HEK293 (cell line): ENCODE measurements around the gene METTL26.

ENCODE experiments used
- CTCF ChIA-PET: fragments of 350-600 bp; formaldehyde crosslinking; extraction: SDS; loops from one replicate; lab custom pipeline; 2021; ENCODE audit warnings: antibody characterized with exemption; lab: Yijun Ruan, JAX
- POLR2A ChIA-PET: fragments of 300-600 bp; formaldehyde crosslinking; extraction: SDS; loops from one replicate; lab custom pipeline; 2020; ENCODE audit warnings: antibody characterized with exemption, inconsistent platforms; lab: Yijun Ruan, JAX
- H3K27ac ChIP-seq: fragments of 200-500 bp; sonication (Bioruptor generic); 2 replicates; pipeline ENCODE4 v1.5.1; 2014; ENCODE audit warnings: low read depth, low read length, control low read depth, inconsistent platforms; ENCODE audit errors: extremely low read depth
- H3K36me3 ChIP-seq, 2 experiments: fragments of 200-500 bp in 1 of 2; sonication (Bioruptor generic) in 1 of 2; 1 replicate in 1 of 2; 2 replicates in 1 of 2; pipeline ENCODE4 v1.5.1; 2014 to 2017; ENCODE audit warnings: inconsistent platforms in 2 of 2, low read length in 2 of 2; ENCODE audit not compliant: control insufficient read depth in 2 of 2, insufficient read depth in 1 of 2
- H3K4me1 ChIP-seq: fragments of 200-500 bp; sonication (Bioruptor generic); 2 replicates; pipeline ENCODE4 v1.5.1; 2014; ENCODE audit warnings: mild to moderate bottlenecking, low read length, inconsistent platforms; ENCODE audit not compliant: control insufficient read depth, insufficient read depth
- H3K4me3 ChIP-seq: 2 replicates; pipeline ENCODE4 v1.5.1; 2011; ENCODE audit warnings: low read depth, mild to moderate bottlenecking, control low read depth, low read length, moderate library complexity
- H3K9me3 ChIP-seq: fragments of 200-500 bp; sonication (Bioruptor generic); 2 replicates; pipeline ENCODE4 v1.5.1; 2014; ENCODE audit warnings: low read depth, low read length, inconsistent platforms; ENCODE audit not compliant: control insufficient read depth, insufficient read depth
- EGR2 ChIP-seq: fragments of 450-650 bp; formaldehyde crosslinking; IDR thresholded peaks from 2 replicates; pipeline ENCODE4 v1.5.1; 2016; ENCODE audit warnings: low read depth, missing biosample characterization, missing genetic modification characterization
- FEZF1 ChIP-seq: fragments of 450-650 bp; formaldehyde crosslinking; IDR thresholded peaks from 2 replicates; pipeline ENCODE4 v1.5.1; 2016; ENCODE audit warnings: missing biosample characterization, missing genetic modification characterization
- KLF10 ChIP-seq: fragments of 450-650 bp; IDR thresholded peaks from 2 replicates; pipeline ENCODE4 v1.5.1; 2018; ENCODE audit warnings: missing biosample characterization, mild to moderate bottlenecking, missing genetic modification characterization
- KLF9 ChIP-seq: fragments of 450-650 bp; formaldehyde crosslinking; IDR thresholded peaks from 2 replicates; pipeline ENCODE4 v1.5.1; 2016; ENCODE audit warnings: missing biosample characterization, missing genetic modification characterization, low read depth
- MEIS1 ChIP-seq: sonication (generic); formaldehyde crosslinking; IDR thresholded peaks from 2 replicates; pipeline ENCODE4 v1.8.1; 2022; ENCODE audit warnings: missing genetic modification reagents, mild to moderate bottlenecking, borderline replicate concordance
- RBAK ChIP-seq: fragments of 450-650 bp; formaldehyde crosslinking; IDR thresholded peaks from 2 replicates; pipeline ENCODE4 v1.5.1; 2016; ENCODE audit warnings: missing biosample characterization, missing genetic modification characterization
- SCRT1 ChIP-seq: fragments of 450-650 bp; formaldehyde crosslinking; IDR thresholded peaks from 2 replicates; pipeline ENCODE4 v1.5.1; 2016; ENCODE audit warnings: missing biosample characterization, missing genetic modification characterization, borderline replicate concordance
- YY1 ChIP-seq: fragments of 450-650 bp; formaldehyde crosslinking; IDR thresholded peaks from 2 replicates; pipeline ENCODE4 v1.5.1; 2018; ENCODE audit warnings: missing biosample characterization, missing genetic modification characterization
- ZBTB8A ChIP-seq: fragments of 450-650 bp; formaldehyde crosslinking; IDR thresholded peaks from 2 replicates; pipeline ENCODE4 v1.5.1; 2016; ENCODE audit warnings: missing biosample characterization, missing genetic modification characterization
- ZNF10 ChIP-seq: fragments of 450-650 bp; formaldehyde crosslinking; IDR thresholded peaks from 2 replicates; pipeline ENCODE4 v1.5.1; 2017; ENCODE audit warnings: missing biosample characterization, missing genetic modification characterization
- ZNF560 ChIP-seq: fragments of 450-650 bp; formaldehyde crosslinking; IDR thresholded peaks from 2 replicates; pipeline ENCODE4 v1.5.1; 2017; ENCODE audit warnings: missing biosample characterization, missing genetic modification characterization, borderline replicate concordance
- ZNF664 ChIP-seq: fragments of 450-650 bp; formaldehyde crosslinking; IDR thresholded peaks from 2 replicates; pipeline ENCODE4 v1.5.1; 2016; ENCODE audit warnings: missing biosample characterization, missing genetic modification characterization
- ZNF670 ChIP-seq: fragments of 450-650 bp; formaldehyde crosslinking; IDR thresholded peaks from 2 replicates; pipeline ENCODE4 v1.5.1; 2016; ENCODE audit warnings: missing biosample characterization, missing genetic modification characterization, low read depth
- ZNF701 ChIP-seq: fragments of 450-650 bp; formaldehyde crosslinking; IDR thresholded peaks from 2 replicates; pipeline ENCODE4 v1.5.1; 2016; ENCODE audit warnings: missing biosample characterization, missing genetic modification characterization
- TF ChIP-seq, protein P1 (sequence below): fragments of 450-650 bp; formaldehyde crosslinking; IDR thresholded peaks from 2 replicates; pipeline ENCODE4 v1.5.1; 2016; ENCODE audit warnings: missing biosample characterization, missing genetic modification characterization
- TF ChIP-seq, protein P2 (sequence below): fragments of 450-650 bp; formaldehyde crosslinking; IDR thresholded peaks from 2 replicates; pipeline ENCODE4 v1.5.1; 2016; ENCODE audit warnings: missing biosample characterization, missing genetic modification characterization, borderline replicate concordance
- TF ChIP-seq, protein P3 (sequence below): fragments of 450-650 bp; IDR thresholded peaks from 2 replicates; pipeline ENCODE4 v1.5.1; 2018; ENCODE audit warnings: missing biosample characterization, mild to moderate bottlenecking, missing genetic modification characterization
- TF ChIP-seq, protein P4 (sequence below): fragments of 450-650 bp; formaldehyde crosslinking; IDR thresholded peaks from 2 replicates; pipeline ENCODE4 v1.5.1; 2016; ENCODE audit warnings: missing biosample characterization, missing genetic modification characterization
- TF ChIP-seq, protein P5 (sequence below): fragments of 450-650 bp; formaldehyde crosslinking; optimal IDR thresholded peaks from 2 replicates; pipeline ENCODE3; 2016; ENCODE audit warnings: missing biosample characterization, mild to moderate bottlenecking, missing genetic modification characterization
- TF ChIP-seq, protein P6 (sequence below): fragments of 450-650 bp; formaldehyde crosslinking; IDR thresholded peaks from 2 replicates; pipeline ENCODE4 v1.5.1; 2016; ENCODE audit warnings: missing biosample characterization, missing genetic modification characterization

The METTL26 gene

DNA sequence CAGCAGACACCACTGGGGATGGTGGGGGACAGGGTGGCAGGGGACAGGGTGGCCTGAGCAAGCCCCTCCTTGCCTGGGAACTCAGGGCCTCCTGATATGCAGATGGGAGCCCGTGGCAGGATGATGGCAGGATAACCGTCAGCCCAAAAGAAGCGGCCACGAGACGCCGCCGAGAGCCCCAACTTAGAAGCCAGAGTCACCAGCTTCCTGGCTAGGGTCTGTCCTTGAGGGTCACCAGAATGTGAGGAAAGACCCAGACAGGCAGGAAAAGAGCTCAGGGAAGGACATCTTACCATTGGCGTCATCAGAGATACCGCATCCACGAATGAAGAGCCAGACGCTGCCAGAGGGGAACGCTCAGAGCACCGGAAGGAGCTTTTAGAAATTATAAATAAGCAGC is 26.8 kb downstream of the METTL26 start (continued):
- TF ChIP-seq, protein P1, sequence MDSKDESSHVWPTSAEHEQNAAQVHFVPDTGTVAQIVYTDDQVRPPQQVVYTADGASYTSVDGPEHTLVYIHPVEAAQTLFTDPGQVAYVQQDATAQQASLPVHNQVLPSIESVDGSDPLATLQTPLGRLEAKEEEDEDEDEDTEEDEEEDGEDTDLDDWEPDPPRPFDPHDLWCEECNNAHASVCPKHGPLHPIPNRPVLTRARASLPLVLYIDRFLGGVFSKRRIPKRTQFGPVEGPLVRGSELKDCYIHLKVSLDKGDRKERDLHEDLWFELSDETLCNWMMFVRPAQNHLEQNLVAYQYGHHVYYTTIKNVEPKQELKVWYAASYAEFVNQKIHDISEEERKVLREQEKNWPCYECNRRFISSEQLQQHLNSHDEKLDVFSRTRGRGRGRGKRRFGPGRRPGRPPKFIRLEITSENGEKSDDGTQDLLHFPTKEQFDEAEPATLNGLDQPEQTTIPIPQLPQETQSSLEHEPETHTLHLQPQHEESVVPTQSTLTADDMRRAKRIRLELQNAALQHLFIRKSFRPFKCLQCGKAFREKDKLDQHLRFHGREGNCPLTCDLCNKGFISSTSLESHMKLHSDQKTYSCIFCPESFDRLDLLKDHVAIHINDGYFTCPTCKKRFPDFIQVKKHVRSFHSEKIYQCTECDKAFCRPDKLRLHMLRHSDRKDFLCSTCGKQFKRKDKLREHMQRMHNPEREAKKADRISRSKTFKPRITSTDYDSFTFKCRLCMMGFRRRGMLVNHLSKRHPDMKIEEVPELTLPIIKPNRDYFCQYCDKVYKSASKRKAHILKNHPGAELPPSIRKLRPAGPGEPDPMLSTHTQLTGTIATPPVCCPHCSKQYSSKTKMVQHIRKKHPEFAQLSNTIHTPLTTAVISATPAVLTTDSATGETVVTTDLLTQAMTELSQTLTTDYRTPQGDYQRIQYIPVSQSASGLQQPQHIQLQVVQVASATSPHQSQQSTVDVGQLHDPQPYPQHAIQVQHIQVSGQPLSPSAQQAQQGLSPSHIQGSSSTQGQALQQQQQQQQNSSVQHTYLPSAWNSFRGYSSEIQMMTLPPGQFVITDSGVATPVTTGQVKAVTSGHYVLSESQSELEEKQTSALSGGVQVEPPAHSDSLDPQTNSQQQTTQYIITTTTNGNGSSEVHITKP: no peak
- TF ChIP-seq ZBTB8A: no peak
- TF ChIP-seq, protein P2, sequence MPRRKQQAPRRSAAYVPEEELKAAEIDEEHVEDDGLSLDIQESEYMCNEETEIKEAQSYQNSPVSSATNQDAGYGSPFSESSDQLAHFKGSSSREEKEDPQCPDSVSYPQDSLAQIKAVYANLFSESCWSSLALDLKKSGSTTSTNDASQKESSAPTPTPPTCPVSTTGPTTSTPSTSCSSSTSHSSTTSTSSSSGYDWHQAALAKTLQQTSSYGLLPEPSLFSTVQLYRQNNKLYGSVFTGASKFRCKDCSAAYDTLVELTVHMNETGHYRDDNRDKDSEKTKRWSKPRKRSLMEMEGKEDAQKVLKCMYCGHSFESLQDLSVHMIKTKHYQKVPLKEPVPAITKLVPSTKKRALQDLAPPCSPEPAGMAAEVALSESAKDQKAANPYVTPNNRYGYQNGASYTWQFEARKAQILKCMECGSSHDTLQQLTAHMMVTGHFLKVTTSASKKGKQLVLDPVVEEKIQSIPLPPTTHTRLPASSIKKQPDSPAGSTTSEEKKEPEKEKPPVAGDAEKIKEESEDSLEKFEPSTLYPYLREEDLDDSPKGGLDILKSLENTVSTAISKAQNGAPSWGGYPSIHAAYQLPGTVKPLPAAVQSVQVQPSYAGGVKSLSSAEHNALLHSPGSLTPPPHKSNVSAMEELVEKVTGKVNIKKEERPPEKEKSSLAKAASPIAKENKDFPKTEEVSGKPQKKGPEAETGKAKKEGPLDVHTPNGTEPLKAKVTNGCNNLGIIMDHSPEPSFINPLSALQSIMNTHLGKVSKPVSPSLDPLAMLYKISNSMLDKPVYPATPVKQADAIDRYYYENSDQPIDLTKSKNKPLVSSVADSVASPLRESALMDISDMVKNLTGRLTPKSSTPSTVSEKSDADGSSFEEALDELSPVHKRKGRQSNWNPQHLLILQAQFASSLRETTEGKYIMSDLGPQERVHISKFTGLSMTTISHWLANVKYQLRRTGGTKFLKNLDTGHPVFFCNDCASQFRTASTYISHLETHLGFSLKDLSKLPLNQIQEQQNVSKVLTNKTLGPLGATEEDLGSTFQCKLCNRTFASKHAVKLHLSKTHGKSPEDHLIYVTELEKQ (tag by site-specific recombination): no peak
- TF ChIP-seq ZNF701 (tag by site-specific recombination): no peak
- TF ChIP-seq ZNF664 (tag by site-specific recombination): no peak
- no peak for TF ChIP-seq MEIS1 (CRISPR knock-in tag)
- no peak for TF ChIP-seq RBAK (tag by site-specific recombination)
- TF ChIP-seq ZNF560 (tag by site-specific recombination): no peak
- TF ChIP-seq YY1 (tag by site-specific recombination): no peak

DNA sequence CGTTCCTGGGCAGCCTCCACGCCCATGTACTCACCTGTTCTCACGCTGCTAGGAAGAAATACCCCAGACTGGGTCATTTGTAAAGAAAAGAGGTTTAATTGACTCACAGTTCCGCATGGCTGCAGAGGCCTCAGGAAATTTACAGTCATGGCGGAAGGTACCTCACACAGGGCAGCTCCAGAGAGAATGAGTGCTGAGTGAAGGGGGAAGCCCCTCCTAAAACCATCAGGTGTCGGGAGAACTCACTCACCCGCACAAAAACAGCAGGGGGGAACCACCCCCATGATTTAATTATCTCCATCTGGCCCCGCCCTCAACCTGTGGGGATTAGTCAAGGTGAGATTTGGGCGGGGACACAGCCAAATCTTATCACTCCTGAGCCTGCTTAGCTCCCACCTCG is 28.1 kb downstream of the METTL26 start:
- ChIA-PET POLR2A (no interaction called here), CTCF (no interaction called here)
- Histone ChIP-seq H3K36me3 (no peaks in the 10 kb centered on the region), H3K4me3 (no peak overlapping the region), H3K27ac (no peak overlapping the region), H3K9me3 (no peaks in the 10 kb centered on the region), H3K4me1 (no peaks in the 10 kb centered on the region)
- TF ChIP-seq ZNF670 (tag by site-specific recombination) (no peak), FEZF1 (tag by site-specific recombination) (no peak), SCRT1 (no peak), KLF10 (no peak), KLF9 (tag by site-specific recombination) (no peak), ZNF10 (tag by site-specific recombination) (no peak), EGR2 (tag by site-specific recombination) (no peak)
- TF ChIP-seq, protein P3, sequence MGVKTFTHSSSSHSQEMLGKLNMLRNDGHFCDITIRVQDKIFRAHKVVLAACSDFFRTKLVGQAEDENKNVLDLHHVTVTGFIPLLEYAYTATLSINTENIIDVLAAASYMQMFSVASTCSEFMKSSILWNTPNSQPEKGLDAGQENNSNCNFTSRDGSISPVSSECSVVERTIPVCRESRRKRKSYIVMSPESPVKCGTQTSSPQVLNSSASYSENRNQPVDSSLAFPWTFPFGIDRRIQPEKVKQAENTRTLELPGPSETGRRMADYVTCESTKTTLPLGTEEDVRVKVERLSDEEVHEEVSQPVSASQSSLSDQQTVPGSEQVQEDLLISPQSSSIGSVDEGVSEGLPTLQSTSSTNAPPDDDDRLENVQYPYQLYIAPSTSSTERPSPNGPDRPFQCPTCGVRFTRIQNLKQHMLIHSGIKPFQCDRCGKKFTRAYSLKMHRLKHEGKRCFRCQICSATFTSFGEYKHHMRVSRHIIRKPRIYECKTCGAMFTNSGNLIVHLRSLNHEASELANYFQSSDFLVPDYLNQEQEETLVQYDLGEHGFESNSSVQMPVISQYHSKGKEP: no peak
- TF ChIP-seq, protein P4, sequence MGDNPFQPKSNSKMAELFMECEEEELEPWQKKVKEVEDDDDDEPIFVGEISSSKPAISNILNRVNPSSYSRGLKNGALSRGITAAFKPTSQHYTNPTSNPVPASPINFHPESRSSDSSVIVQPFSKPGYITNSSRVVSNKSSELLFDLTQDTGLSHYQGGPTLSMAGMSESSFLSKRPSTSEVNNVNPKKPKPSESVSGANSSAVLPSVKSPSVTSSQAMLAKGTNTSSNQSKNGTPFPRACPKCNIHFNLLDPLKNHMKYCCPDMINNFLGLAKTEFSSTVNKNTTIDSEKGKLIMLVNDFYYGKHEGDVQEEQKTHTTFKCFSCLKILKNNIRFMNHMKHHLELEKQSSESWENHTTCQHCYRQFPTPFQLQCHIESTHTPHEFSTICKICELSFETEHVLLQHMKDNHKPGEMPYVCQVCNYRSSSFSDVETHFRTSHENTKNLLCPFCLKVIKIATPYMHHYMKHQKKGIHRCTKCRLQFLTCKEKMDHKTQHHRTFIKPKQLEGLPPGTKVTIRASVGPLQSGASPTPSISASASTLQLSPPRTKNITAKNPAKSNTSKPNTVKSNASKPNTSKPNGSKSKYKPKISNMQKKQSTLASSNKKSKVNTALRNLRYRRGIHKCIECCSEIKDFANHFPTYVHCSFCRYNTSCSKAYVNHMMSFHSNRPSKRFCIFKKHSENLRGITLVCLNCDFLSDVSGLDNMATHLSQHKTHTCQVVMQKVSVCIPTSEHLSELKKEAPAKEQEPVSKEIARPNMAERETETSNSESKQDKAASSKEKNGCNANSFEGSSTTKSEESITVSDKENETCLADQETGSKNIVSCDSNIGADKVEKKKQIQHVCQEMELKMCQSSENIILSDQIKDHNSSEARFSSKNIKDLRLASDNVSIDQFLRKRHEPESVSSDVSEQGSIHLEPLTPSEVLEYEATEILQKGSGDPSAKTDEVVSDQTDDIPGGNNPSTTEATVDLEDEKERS (tag by site-specific recombination): no peak
- TF ChIP-seq, protein P5, sequence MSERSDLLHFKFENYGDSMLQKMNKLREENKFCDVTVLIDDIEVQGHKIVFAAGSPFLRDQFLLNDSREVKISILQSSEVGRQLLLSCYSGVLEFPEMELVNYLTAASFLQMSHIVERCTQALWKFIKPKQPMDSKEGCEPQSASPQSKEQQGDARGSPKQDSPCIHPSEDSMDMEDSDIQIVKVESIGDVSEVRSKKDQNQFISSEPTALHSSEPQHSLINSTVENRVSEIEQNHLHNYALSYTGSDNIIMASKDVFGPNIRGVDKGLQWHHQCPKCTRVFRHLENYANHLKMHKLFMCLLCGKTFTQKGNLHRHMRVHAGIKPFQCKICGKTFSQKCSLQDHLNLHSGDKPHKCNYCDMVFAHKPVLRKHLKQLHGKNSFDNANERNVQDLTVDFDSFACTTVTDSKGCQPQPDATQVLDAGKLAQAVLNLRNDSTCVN (tag by site-specific recombination): no peak
- TF ChIP-seq, protein P6, sequence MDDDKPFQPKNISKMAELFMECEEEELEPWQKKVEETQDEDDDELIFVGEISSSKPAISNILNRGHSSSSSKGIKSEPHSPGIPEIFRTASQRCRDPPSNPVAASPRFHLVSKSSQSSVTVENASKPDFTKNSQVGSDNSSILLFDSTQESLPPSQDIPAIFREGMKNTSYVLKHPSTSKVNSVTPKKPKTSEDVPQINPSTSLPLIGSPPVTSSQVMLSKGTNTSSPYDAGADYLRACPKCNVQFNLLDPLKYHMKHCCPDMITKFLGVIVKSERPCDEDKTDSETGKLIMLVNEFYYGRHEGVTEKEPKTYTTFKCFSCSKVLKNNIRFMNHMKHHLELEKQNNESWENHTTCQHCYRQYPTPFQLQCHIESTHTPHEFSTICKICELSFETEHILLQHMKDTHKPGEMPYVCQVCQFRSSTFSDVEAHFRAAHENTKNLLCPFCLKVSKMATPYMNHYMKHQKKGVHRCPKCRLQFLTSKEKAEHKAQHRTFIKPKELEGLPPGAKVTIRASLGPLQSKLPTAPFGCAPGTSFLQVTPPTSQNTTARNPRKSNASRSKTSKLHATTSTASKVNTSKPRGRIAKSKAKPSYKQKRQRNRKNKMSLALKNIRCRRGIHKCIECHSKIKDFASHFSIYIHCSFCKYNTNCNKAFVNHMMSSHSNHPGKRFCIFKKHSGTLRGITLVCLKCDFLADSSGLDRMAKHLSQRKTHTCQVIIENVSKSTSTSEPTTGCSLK (tag by site-specific recombination): no peak
